NCI-H82 treated with DMSO at 0.1 percent for 48 hours (cell line): ENCODE results near the gene PLK1.

Experiments
- DNase-seq: peaks from one replicate; lab custom pipeline; 2025; ENCODE audit not compliant: unreplicated experiment; lab: John Stamatoyannopoulos, UW

The PLK1 gene

DNA sequence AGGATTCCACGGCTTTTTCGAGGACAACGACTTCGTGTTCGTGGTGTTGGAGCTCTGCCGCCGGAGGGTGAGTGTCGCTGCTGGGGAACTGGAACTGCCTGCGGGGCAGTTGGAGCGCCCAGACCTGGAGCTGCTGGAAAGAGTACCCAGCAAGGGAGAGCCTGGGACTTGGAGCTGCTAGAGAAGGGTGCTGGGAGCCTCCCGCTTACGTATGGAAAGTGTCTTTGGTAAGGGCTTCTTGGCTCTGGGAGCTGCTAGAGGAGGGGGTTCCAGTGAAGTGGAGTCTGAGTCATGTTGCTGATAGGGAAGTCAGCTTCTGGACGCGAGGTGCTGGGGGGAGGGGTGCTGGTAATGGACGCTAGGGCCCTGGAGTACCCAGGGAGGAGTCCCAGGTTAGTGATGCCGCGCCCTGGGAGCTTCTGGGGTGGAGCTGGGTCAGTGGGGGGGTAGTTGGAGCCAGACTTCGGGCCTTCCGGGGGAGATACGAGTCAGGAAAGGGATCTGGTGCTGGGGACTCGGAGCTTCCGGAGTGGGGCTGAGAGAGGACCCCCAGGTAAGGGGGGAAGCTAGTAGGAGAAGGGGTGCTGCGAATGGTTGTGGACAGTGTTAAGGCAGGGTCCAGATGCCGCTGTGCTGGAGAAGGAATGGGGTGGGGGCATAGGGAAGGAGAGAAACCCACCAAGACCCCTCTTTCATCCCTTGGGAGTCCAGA lies 741 bp downstream of the PLK1 start:
- DNase-seq, result no peak

- DNase-seq, result no peak
Measured at GRCh38 chr16:23679986-23680336, 1.3 kb downstream of the PLK1 start.

GRCh38 chr16:23682181-23682580 lies 3.5 kb downstream of the PLK1 start:
- no peak for DNase-seq

DNA sequence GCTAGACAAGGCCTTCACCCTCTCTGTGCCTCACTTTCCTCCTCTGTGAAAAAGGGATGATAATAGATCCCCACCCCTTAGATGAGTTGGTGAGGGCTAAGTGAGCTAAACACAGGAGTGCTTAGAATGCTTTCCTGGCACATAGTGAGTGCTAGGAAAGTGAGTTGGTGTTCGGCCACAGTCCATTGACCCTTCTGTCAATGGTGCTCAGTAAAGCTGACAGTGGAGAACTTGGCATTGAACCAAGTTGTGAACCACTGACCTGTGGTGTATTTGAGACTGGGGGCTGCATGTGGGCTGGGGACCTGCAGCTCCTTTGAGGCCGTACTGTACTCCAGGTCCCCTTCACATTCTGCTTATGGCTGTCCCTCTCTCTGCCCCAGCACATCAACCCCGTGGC lies 4.8 kb downstream of the PLK1 start:
- DNase-seq, result no peak

DNA sequence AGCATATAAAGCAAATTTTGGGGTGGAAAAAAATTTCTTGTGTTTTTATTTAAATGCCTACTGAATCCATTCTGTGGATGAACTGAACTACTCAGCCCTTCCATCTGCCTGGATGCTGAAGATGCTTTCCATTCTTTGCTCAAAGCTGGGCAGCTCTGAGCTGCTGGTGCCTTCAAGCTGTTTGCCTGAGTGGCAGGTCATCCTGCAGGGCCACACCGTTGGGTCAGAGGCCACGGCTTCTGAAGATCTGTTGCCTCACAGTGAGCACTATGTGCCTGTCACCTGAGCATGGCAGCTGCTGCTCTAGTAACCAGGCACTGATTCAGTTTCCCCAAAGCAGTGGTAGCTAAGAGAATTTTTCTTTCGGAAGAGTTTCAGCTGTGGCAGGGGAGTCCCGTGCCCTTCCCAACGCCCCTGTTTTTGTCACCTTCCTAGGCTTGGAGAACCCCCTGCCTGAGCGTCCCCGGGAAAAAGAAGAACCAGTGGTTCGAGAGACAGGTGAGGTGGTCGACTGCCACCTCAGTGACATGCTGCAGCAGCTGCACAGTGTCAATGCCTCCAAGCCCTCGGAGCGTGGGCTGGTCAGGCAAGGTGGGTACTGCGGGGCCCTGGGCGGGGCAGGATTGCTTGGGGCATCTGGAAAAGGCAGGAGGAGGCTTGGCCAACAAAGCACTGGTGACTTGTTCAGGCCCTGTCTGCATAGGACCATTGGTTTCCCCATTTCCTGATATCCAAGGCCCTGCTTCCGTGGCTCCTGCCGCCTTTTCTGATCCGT lies 8.5 kb downstream of the PLK1 start:
- DNase-seq, result no peak

DNA sequence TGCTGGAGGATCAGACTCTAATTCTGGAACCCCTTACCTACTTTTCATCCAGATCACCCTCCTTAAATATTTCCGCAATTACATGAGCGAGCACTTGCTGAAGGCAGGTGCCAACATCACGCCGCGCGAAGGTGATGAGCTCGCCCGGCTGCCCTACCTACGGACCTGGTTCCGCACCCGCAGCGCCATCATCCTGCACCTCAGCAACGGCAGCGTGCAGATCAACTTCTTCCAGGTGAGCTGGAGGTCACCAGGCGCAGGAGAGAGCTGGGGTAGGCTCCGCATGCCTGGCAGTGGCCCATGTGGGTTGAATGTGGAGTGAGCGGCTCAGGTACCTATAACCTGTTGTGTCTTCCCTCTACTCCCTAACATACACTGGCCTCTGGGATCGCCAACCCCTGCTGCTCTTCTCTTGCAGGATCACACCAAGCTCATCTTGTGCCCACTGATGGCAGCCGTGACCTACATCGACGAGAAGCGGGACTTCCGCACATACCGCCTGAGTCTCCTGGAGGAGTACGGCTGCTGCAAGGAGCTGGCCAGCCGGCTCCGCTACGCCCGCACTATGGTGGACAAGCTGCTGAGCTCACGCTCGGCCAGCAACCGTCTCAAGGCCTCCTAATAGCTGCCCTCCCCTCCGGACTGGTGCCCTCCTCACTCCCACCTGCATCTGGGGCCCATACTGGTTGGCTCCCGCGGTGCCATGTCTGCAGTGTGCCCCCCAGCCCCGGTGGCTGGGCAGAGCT lies 10.9 kb downstream of the PLK1 start:
- DNase-seq, result no peak

GRCh38 chr16:23690771-23691482 lies 12.2 kb downstream of the PLK1 start:
- no peak for DNase-seq

DNA sequence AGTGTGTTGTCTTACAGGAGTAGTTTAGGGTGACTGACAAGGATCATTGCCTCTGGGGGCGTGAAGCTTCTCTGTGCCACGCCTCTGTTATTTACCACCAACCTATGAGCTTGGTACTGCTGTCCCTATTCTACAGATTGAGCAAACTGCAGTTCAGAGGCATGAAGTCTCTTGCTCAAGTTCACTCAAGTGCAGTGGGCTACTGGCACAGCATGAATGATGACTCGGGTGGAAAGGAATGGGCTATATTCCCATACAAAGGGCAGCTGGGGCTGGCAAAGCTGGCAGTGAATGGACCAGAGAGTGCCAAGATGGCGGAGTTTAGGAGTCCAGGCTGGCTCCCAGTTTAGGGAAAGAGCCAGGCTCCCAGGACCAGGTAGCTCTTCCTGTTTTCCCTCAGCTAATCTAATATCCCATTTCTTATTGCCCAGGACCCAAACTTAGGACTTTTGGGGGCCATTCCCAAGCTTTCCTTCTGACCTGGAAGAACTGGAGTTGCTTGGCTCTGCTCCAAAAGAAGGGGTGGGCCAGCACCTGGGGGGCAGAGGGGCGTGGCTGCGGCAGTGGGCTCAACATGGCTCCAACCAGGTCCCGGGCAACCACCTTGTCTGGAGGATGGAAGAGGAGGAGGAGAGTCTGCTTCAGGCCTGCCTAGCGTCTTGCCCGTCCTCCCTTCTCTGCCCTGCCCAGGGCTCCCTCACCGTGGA lies 12.9 kb downstream of the PLK1 start:
- DNase-seq, result no peak

DNA sequence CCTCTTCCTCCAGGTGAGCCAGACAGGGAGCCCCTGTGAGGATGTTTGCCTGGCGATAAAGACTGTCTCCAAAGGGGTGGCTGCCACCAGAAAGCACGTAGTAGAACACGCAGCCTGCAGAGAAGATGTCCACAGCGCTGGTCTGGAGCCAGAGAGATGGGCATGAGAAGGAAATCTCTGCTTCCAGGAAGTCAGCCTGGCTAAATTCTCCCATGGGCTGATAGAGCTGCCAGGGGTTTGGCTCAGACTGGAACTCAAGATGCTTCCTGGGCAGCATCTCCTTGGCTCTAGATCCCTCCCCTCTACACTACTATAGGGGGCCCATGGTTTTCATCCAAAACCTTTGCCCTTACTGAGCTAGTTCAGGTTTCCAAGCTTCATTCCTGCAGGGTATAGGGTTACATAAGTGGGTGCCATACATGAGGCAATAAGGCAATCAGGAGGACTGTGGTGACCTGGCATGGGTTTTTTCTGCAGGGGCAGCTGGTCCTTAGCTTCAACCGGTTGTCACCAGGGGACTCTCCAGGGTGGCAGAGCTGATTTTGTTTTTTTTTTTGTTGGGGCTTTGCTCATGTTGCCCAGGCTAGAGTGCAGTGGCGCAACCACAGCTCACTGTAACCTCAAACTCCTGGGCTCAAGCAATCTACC lies 13.6 kb downstream of the PLK1 start:
- DNase-seq, result no peak

DNA sequence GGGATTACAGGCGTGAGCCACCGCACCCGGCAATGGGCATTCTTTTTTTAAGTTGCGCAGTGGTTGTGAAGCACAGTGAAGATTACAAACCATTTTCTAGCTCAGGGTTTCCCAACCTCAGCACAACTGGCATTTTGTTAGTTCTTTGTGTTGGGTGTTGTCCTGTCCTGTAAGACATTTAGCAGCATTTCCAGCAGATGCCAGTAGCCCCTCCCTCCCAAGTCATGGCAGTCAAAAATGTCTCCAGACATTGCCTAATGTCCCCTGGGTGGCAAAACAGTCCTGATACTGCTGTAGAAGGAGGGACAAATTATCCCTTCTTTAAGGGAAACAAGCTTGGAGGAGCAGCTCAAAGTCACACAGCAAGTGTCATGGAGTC lies 15.6 kb downstream of the PLK1 start:
- no peak for DNase-seq

DNA sequence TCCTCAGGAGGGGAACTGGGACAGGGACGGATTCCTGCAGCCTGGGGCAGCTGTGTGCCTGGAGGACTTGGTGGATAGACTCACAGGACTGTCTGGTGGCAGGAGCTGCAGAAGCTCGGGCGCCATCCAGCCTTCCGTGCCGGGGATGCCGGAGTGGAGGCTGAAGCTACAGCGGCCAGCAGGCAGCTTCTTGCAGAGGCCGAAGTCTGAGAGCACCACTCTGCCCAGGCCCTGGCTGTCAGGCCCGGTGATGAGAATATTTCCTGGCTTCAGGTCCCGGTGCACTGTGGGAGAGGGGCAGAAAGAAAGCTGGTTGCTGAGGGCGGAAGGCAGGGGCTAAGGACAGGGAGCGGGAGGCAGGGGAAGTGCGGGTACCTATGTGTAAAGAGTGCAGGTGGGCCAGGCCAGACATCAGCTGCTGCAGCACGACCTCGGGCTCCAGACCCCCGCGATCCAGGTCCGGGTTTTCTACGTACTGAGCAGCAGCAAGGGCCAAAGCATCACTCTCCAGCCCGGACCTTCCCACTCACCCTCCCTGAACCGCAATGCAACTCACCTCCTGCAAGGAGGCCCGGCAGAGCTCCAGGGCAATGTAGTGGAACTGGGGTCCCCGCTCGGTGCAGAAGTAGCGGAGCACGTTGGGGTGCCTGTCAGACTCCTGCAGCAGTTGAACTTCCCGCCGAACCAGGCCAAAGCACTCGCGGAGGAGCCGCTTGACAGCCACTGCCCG lies 16.1 kb downstream of the PLK1 start:
- DNase-seq, result no peak

GRCh38 chr16:23695756-23696155 lies 17.1 kb downstream of the PLK1 start:
- DNase-seq, result no peak

GRCh38 chr16:23699100-23699499 lies 20.4 kb downstream of the PLK1 start:
- no peak for DNase-seq

DNA sequence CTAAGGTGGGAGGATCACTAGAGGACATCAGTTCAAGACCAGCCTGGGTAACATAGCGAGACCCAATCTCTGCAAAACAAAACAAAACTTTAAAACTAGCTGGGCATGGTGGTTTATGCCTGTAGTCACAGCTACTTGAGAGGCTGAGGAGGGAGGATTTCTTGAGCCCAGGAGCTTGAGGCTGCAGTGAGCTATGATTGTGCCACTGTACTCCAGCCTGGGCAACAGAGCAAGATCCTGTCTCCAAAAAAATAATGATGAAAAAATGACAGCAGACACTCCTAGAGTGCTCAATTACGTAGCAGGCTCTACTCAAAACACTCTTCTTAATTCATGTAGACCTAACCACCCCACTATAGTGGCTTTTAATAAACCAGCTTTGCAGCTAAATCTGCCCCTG lies 21.4 kb downstream of the PLK1 start:
- DNase-seq, result no peak

GRCh38 chr16:23700509-23700908 lies 21.8 kb downstream of the PLK1 start:
- DNase-seq, result no peak

DNA sequence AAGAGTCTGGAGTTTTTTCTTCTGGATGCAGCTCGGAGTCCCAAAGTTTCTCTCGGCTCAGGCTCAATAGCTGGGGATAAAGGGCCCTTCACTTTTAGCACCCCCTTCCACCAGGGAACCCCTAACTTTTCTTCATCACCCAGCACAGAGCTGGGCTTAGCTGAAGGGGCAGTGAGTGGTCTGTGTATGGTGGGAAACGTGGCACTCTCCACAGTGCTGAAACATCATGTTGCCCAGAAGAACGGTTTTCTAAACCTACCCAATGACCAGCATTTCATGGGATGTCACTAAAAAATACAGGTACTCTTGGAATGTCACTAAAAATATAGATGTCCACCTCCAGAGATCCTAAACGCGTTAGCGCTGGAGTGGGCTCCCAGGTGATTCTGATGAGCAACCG lies 22.4 kb downstream of the PLK1 start:
- DNase-seq, result no peak

- DNase-seq, result no peak
Measured at GRCh38 chr16:23702951-23703350, 24.3 kb downstream of the PLK1 start.

- DNase-seq, result no peak
Measured at GRCh38 chr16:23704772-23705516, 26.3 kb downstream of the PLK1 start.

DNA sequence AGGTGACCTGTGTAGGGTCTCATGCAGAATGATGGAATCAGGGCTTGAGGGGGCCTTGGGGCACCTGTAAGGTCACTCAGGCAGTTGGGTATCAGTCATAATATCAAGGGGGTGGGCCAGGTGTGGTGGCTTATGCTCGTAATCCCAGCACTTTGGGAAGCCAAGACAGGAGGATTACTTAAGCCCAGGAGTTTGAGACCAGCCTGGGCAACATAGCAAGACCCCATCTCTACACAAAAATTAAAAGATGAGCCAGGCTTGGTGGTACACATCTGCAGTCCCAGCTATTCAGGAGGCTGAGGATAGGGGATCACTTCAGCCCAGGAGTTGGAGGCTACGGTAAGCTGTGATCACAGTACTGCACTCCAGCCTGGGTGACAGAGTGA lies 26.8 kb downstream of the PLK1 start:
- DNase-seq, result no peak
